ENCODE data around the gene TFDP2.
"Not testable (repeated sequence)": the region's sequence is repeated elsewhere in the genome, so short reads cannot be mapped to it uniquely, and the experiment has no call there.

TFDP2 gene

DNA sequence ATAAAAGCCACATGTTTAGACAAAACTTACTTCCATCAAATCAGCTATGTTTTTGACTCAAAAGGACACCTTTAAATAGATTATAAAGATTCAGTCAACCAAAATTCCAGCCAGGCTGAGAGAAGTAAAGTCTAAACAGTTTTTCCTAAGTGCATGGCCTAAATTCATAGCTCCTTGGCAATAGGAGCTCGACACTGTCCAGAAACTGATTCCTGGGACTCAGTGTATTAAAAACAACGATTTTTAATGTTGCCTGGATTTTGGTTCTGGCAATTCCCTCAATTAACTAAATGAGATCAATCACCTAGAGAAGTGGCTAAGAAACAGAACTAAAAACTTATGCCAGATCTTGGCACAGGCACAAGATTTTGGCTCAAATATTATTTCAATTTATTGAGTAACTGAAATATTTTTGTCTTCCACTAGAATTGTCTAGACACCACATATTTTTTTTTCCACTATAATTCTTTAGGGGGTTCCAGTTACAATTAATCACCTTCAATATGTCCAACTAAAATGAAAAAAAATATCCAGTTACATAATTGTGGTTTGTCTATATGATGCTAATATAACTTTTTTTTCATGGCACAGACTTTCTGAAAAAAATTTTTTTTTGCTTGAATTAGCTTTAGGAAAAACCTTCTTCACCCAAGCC lies 135.9 kb downstream of the TFDP2 start:
- no peak for DNase-seq

DNA sequence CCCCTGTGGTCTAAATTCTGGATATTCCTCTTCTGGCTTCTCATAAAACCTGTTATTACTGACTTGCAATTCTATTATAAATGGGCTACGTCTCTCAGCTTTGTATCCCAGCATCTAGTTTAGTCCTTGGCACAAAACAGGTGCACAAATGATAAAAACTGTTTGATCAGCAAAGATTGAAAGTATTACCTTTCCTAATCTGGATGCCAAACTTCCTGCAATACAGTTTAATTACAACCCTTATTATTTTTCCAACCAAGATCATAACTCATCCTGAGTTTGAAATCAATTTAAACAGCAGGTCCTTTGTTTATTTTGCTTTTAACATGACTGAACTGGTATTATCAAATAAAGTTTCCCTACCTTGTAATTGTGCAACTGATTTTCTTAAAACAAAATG lies 140.3 kb downstream of the TFDP2 start:
- no peak for DNase-seq

DNA sequence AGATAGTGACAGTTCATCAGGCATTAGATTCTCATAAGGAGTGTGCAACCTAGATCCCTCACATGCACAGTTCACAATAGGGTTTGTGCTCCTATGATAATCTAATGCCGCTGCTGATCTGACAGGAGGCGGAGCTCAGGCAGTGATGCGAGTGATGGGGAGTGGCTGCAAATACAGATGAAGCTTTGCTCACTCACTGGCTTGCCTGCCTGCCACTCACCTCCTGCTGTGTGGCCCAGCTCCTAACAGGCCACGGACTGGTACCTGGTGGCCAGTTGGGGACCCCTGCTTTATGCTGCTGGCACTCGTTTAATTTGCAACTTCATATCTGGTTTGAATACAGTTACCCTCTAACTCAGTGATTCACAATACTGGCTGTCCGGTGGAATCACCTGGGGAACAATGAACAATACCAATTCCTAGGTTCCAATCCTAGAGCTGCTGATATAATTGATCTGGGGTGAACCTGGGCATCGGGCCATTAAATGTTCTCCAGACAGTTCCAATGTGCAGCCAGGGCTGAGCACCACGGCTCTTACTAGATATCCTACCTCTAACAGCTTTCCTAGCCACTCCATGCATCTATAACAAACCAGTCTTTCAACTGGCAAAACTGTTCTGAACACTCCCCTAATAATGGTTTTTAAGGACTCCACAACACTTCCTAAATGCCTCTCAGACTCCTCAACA lies 141.5 kb downstream of the TFDP2 start:
- no peak for DNase-seq

GRCh38 chr3:142004957-142005356 lies 144.4 kb downstream of the TFDP2 start:
- not testable (repeated sequence) for DNase-seq

GRCh38 chr3:142004025-142004424 lies 145.3 kb downstream of the TFDP2 start:
- no peak for DNase-seq

DNA sequence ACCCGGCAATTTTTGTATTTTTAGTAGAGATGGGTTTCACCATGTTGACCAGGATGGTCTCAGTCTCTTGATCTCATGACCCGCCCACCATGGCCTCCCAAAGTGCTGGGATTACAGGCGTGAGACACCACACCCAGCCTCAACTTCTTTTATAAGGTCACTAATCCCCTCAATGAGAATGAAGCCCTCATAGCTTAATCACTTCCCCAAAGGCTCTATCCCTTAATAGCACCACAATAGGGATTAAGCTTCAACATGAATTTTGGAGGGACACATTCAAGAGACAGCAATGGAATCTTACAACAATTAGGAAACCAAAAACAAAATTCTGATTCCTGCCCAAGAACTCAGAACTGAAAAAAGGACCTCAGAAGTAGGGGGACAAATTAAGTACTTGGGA lies 146.1 kb downstream of the TFDP2 start:
- DNase-seq, result no peak

DNA sequence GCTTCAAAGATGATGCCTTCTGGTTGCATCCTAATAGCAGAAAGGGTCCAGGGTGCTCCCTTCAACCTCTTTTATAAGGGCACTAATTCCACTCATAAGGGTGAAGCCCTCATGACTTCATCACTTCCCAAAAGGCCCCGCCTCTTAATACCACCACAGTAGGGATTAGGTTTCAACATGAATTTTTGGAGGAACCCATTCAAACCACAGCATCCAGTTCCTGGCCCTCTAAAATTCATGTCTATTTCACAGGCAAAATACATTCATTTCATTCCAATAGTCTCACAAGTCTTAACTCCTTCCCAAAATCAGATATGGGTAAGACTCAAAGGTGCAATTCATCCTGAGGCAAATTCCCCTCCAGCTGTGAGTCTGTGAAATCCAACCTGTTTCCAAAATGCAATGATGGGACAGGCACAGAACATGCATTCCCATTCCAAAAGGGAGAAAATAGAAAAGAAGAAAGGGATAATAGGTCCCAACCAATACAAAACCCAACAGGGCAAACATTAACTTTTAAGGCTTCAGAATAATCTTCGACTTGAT lies 148.9 kb downstream of the TFDP2 start:
- DNase-seq, result no peak

GRCh38 chr3:141998669-141999290 lies 150.6 kb downstream of the TFDP2 start:
- no peak for DNase-seq

DNA sequence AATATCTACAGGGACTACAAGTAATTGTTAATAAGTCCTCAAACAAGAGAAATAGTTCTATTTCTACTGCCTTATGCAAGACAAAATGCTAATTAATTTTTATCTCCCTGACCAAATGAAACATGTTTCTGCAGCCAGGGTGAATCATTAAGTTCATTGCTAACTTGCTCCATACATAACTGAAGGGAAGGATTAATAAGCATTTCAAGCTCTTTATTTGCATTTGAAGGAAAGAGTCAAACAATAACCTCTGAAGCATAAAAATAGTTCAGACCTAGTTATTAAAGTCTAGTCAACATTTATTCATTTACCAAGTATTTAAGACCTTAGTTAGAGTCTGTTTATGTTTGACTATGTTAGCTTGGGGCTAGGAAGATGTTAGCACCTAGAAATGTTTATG lies 152.9 kb downstream of the TFDP2 start:
- no peak for DNase-seq

- DNase-seq, result no peak
These were observed 154.5 kb downstream of the TFDP2 start for GRCh38 chr3:141994856-141995255.

DNA sequence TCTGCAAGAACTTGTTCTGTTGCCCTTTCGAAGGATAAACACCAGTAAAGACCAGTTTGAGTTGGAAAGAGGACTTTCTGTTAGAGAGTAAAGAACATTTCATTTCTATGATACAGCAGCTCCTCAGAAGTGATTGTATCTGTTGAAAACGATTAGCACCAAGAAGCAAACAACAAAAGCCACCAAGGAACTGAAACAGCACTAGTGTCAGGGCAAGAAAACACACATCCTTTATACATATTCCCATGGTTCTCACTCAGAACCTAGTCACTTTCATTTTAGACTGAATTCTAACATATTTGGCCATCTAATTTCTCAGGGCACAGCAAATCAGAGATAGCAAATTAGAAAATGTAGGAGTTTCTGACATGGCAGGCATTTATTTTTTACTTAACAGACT lies 156.8 kb downstream of the TFDP2 start:
- no peak for DNase-seq

GRCh38 chr3:141986548-141987107 lies 162.7 kb downstream of the TFDP2 start:
- DNase-seq, result no peak

DNA sequence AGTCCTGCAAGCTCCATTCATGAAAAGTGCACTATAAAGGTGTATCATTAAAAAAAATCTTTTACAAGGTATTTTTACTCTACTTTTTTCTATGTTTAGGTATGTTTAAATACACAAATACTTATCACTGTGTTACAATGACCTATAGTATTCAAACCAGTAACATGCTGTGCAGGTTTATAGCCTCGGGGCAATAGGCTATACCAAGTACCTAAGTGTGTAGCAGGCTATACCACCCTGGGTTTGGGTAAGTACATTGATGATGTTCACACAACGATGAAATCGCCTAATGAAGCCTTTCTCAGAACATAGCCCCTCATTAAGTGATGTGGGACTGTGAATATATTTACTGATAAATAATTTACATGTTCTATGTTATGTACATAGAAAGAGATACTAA lies 168.3 kb downstream of the TFDP2 start:
- no peak for DNase-seq

GRCh38 chr3:141979050-141979671 lies 170.2 kb downstream of the TFDP2 start:
- DNase-seq, result no peak

GRCh38 chr3:141974777-141975176 lies 174.6 kb downstream of the TFDP2 start:
- not testable (repeated sequence) for DNase-seq

GRCh38 chr3:141972399-141972798 lies 176.9 kb downstream of the TFDP2 start:
- DNase-seq, result no peak

GRCh38 chr3:141971571-141971970 lies 177.8 kb downstream of the TFDP2 start:
- DNase-seq, result no peak

- no peak for DNase-seq
These were observed 179.6 kb downstream of the TFDP2 start for GRCh38 chr3:141969711-141970110.

GRCh38 chr3:141965471-141965870 lies 183.9 kb downstream of the TFDP2 start:
- DNase-seq, result no peak

DNA sequence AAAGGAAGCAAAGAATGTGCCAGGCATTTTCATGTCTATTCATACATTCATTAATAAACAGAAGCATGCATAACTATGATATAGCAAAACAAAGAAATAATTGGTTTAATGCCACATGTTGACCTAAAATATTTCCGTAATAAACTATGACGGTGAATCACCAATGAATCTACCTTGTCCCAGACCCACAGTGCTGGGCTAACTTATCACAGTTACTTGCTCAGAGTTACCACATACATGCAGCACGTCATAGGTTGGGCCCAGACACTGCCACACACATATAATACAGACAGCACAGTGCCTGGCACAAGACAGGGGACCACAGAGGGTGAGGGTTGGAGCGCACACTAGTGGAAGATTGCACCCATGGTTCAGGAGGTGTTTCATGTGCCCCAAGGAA lies 186.0 kb downstream of the TFDP2 start:
- no peak for DNase-seq

DNA sequence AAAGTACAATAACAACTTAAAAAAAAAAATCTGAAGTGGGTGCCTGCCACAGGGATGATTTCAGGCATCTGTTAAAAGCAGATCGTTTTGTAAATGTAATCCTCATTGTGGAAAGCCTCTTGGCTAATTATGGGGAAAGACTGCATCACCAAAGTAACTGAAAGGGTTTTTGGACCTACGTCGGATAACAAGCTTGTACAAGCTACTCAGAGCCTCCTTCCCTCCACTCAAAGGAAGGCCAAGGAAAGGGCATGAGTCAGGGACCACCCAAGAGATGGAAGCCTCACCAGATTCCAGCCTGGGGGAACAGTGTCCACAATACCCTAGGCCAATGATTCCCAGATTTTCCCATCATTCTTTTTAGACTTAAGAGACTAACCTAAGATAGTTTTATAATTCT lies 188.6 kb downstream of the TFDP2 start:
- no peak for DNase-seq

- no peak for DNase-seq
These were observed 189.5 kb downstream of the TFDP2 start for GRCh38 chr3:141959589-141960554.
